ENCODE data around the gene TMEM91.

DNA sequence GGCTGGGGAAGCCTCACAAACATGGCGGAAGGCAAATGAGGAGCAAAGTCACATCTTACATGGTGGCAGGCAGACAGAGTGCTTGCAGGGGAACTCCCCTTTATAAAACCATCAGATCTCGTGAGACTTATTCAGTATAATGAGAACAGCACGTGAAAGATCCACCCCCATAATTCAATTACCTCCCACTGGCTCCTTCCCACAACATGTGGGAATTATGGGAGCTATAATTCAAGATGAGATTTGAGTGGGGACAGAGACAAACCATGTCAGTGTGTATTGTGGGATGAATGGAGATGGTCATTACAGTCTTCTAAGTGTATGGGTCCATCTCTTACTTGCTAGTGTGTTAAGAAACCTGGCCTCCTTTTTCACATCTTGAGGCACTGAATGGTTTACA lies 25.7 kb downstream of the TMEM91 start:
- TF ChIP-seq, protein P1, sequence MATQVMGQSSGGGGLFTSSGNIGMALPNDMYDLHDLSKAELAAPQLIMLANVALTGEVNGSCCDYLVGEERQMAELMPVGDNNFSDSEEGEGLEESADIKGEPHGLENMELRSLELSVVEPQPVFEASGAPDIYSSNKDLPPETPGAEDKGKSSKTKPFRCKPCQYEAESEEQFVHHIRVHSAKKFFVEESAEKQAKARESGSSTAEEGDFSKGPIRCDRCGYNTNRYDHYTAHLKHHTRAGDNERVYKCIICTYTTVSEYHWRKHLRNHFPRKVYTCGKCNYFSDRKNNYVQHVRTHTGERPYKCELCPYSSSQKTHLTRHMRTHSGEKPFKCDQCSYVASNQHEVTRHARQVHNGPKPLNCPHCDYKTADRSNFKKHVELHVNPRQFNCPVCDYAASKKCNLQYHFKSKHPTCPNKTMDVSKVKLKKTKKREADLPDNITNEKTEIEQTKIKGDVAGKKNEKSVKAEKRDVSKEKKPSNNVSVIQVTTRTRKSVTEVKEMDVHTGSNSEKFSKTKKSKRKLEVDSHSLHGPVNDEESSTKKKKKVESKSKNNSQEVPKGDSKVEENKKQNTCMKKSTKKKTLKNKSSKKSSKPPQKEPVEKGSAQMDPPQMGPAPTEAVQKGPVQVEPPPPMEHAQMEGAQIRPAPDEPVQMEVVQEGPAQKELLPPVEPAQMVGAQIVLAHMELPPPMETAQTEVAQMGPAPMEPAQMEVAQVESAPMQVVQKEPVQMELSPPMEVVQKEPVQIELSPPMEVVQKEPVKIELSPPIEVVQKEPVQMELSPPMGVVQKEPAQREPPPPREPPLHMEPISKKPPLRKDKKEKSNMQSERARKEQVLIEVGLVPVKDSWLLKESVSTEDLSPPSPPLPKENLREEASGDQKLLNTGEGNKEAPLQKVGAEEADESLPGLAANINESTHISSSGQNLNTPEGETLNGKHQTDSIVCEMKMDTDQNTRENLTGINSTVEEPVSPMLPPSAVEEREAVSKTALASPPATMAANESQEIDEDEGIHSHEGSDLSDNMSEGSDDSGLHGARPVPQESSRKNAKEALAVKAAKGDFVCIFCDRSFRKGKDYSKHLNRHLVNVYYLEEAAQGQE (IDR thresholded peaks at IDR 0.05; ENCODE audit: insufficient read depth in 1 of 2, low read depth in 2 of 2, low read length in 2 of 2) = no peak
- no peak for TF ChIP-seq POLR2AphosphoS5 (IDR thresholded peaks at IDR 0.05; ENCODE audit: low read depth, low read length)
- no peak for TF ChIP-seq SIN3A (IDR thresholded peaks at IDR 0.05; ENCODE audit: borderline replicate concordance, insufficient read depth, low read length)

Measured in PFSK-1 (cell line).